ENCODE measurements around the gene DQX1.
A peak's percentile ranks its signal among the peaks of the same experiment; 100 is the strongest.

DQX1 gene

DNA sequence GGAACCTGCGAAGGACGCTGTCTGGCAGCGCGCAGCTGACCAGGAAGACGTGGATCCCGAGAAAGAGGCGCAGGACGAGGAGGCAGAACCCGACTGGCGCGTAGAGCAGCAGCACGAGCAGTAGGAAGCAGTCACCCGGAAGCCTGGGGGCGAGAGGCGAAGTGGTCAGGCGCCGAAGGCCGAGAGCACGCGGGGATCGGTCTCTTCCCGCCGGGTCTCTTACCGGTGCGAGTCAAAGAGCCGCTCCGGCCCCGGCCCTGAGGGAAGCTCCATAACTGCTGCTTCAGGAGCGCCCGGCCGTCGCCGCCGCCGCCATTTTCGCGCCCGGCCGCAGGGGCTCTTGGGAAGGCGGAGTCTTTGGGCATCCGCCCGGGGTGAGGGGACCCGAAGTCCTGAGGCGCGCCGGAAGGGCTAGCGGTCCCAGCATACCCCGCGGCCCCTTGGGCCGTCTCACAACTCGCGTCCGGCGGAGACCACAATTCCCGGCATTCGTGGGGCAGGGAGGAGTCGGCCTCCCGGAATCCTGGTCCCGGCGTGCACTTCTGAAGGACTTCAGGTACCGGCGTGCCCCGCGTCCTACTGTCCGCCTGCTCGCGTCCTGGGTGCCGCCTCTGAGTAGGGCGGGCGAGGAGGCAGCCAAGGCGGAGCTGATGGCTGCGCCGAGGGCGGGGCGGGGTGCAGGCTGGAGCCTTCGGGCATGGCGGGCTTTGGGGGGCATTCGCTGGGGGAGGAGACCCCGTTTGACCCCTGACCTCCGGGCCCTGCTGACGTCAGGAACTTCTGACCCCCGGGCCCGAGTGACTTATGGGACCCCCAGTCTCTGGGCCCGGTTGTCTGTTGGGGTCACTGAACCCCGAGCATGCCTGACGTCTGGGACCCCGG lies 3.6 kb upstream of the DQX1 start, which contains the start of the genes AUP1 and HTRA2 (continued):
- TF ChIP-seq ZNF184 (tag by site-specific recombination; IDR thresholded peaks at IDR 0.05) (no peak), ZNF560 (tag by site-specific recombination; IDR thresholded peaks at IDR 0.05; ENCODE audit: borderline replicate concordance) (no peak), ZNF660 (tag by site-specific recombination; IDR thresholded peaks at IDR 0.05) (0 out of 2 replicates have a peak, but pooled peaks have one; percentile 18), ZNF777 (tag by site-specific recombination; IDR thresholded peaks at IDR 0.05; ENCODE audit: borderline replicate concordance) (0 out of 2 replicates have a peak, but pooled peaks have one; percentile 16), OSR2 (tag by site-specific recombination; IDR thresholded peaks at IDR 0.05) (no peak), ZNF747 (tag by site-specific recombination; IDR thresholded peaks at IDR 0.05) (no peak), HOXC10 (CRISPR knock-in tag; IDR thresholded peaks at IDR 0.05) (peak; percentile 30; the same call in 1 of the 2 replicates), GLIS1 (tag by site-specific recombination; IDR thresholded peaks at IDR 0.05) (peak; percentile 53), KLF9 (tag by site-specific recombination; IDR thresholded peaks at IDR 0.05; ENCODE audit: low read depth) (peak; percentile 26; the same call in 1 of the 2 replicates), ZNF324 (tag by site-specific recombination; IDR thresholded peaks at IDR 0.05) (peak; percentile 53; the same call in 1 of the 2 replicates), YY2 (tag by site-specific recombination; IDR thresholded peaks at IDR 0.05) (peak; percentile 77), ZSCAN23 (tag by site-specific recombination; IDR thresholded peaks at IDR 0.05) (no peak), ZNF623 (tag by site-specific recombination; IDR thresholded peaks at IDR 0.05) (no peak), ZBTB21 (tag by site-specific recombination; IDR thresholded peaks at IDR 0.05) (peak; percentile 19; the same call in 1 of the 2 replicates)
- TF ChIP-seq, protein P1, sequence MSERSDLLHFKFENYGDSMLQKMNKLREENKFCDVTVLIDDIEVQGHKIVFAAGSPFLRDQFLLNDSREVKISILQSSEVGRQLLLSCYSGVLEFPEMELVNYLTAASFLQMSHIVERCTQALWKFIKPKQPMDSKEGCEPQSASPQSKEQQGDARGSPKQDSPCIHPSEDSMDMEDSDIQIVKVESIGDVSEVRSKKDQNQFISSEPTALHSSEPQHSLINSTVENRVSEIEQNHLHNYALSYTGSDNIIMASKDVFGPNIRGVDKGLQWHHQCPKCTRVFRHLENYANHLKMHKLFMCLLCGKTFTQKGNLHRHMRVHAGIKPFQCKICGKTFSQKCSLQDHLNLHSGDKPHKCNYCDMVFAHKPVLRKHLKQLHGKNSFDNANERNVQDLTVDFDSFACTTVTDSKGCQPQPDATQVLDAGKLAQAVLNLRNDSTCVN (tag by site-specific recombination; optimal IDR thresholded peaks at IDR 0.05): peak; percentile 83
- TF ChIP-seq, protein P2, sequence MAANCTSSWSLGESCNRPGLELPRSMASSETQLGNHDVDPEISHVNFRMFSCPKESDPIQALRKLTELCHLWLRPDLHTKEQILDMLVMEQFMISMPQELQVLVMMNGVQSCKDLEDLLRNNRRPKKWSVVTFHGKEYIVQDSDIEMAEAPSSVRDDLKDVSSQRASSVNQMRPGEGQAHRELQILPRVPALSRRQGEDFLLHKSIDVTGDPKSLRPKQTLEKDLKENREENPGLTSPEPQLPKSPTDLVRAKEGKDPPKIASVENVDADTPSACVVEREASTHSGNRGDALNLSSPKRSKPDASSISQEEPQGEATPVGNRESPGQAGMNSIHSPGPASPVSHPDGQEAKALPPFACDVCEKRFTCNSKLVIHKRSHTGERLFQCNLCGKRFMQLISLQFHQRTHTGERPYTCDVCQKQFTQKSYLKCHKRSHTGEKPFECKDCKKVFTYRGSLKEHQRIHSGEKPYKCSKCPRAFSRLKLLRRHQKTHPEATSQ (tag by site-specific recombination; IDR thresholded peaks at IDR 0.05): no peak
- TF ChIP-seq, protein P3, sequence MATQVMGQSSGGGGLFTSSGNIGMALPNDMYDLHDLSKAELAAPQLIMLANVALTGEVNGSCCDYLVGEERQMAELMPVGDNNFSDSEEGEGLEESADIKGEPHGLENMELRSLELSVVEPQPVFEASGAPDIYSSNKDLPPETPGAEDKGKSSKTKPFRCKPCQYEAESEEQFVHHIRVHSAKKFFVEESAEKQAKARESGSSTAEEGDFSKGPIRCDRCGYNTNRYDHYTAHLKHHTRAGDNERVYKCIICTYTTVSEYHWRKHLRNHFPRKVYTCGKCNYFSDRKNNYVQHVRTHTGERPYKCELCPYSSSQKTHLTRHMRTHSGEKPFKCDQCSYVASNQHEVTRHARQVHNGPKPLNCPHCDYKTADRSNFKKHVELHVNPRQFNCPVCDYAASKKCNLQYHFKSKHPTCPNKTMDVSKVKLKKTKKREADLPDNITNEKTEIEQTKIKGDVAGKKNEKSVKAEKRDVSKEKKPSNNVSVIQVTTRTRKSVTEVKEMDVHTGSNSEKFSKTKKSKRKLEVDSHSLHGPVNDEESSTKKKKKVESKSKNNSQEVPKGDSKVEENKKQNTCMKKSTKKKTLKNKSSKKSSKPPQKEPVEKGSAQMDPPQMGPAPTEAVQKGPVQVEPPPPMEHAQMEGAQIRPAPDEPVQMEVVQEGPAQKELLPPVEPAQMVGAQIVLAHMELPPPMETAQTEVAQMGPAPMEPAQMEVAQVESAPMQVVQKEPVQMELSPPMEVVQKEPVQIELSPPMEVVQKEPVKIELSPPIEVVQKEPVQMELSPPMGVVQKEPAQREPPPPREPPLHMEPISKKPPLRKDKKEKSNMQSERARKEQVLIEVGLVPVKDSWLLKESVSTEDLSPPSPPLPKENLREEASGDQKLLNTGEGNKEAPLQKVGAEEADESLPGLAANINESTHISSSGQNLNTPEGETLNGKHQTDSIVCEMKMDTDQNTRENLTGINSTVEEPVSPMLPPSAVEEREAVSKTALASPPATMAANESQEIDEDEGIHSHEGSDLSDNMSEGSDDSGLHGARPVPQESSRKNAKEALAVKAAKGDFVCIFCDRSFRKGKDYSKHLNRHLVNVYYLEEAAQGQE (tag by site-specific recombination; IDR thresholded peaks at IDR 0.05): no peak
- TF ChIP-seq, protein P4, sequence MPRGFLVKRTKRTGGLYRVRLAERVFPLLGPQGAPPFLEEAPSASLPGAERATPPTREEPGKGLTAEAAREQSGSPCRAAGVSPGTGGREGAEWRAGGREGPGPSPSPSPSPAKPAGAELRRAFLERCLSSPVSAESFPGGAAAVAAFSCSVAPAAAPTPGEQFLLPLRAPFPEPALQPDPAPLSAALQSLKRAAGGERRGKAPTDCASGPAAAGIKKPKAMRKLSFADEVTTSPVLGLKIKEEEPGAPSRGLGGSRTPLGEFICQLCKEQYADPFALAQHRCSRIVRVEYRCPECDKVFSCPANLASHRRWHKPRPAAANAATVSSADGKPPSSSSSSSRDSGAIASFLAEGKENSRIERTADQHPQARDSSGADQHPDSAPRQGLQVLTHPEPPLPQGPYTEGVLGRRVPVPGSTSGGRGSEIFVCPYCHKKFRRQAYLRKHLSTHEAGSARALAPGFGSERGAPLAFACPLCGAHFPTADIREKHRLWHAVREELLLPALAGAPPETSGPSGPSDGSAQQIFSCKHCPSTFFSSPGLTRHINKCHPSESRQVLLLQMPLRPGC (tag by site-specific recombination; IDR thresholded peaks at IDR 0.05): no peak
- TF ChIP-seq, protein P5, sequence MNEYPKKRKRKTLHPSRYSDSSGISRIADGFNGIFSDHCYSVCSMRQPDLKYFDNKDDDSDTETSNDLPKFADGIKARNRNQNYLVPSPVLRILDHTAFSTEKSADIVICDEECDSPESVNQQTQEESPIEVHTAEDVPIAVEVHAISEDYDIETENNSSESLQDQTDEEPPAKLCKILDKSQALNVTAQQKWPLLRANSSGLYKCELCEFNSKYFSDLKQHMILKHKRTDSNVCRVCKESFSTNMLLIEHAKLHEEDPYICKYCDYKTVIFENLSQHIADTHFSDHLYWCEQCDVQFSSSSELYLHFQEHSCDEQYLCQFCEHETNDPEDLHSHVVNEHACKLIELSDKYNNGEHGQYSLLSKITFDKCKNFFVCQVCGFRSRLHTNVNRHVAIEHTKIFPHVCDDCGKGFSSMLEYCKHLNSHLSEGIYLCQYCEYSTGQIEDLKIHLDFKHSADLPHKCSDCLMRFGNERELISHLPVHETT (tag by site-specific recombination; IDR thresholded peaks at IDR 0.05): no peak
- TF ChIP-seq, protein P6, sequence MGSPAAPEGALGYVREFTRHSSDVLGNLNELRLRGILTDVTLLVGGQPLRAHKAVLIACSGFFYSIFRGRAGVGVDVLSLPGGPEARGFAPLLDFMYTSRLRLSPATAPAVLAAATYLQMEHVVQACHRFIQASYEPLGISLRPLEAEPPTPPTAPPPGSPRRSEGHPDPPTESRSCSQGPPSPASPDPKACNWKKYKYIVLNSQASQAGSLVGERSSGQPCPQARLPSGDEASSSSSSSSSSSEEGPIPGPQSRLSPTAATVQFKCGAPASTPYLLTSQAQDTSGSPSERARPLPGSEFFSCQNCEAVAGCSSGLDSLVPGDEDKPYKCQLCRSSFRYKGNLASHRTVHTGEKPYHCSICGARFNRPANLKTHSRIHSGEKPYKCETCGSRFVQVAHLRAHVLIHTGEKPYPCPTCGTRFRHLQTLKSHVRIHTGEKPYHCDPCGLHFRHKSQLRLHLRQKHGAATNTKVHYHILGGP (tag by site-specific recombination; IDR thresholded peaks at IDR 0.05): no peak
